HCT116 (cell line): Measurements from ENCODE around the gene METTL21C. TPM values are rescaled to one million over a fixed set of nuclear protein-coding genes. Genes with fewer than 3 reads are reported as not detected.

Experiments used
- ATAC-seq: fragments of 200-7000 bp; cut with Tn5 transposase; 2 replicates; pipeline ENCODE4 v1.9.1; 2020; ENCODE audit warnings: mild to moderate bottlenecking, moderate library complexity
- BruUV-seq: library from RNA; stranded (reverse); fragments of 400-500 nt; replicated peaks from 2 replicates; lab custom pipeline; 2021; lab: Mats Ljungman, UMichigan
- CTCF ChIA-PET: fragments of 300-600 bp; sonication (Branson Sonifier 250); formaldehyde crosslinking; loops from one replicate; lab custom pipeline; 2021; ENCODE audit warnings: antibody characterized with exemption; lab: Charles Lee
- POLR2A ChIA-PET: fragments of 300-600, 350-600 bp; sonication (Branson Sonifier 250); formaldehyde crosslinking; loops from one replicate; lab custom pipeline; 2021; ENCODE audit warnings: antibody characterized with exemption; lab: Charles Lee
- RAD21 ChIA-PET, 2 experiments: fragments of 300-600 bp; sonication (Branson Sonifier 250); formaldehyde crosslinking; loops; one replicate each; lab custom pipeline; 2023; ENCODE audit warnings: low total read pairs in 2 of 2; ENCODE audit not compliant: uncharacterized antibody in 2 of 2, unreplicated experiment in 2 of 2, low non-redundant PET in 1 of 2; lab: Charles Lee
- DNase-seq: peaks from one replicate; pipeline ENCODE4 v3.0.0-alpha.2; 2010; ENCODE audit warnings: low read depth, low spot score
- H2AFZ ChIP-seq: fragments of 200-600 bp; shearing (Covaris generic), sonication (generic); 2 replicates; pipeline ENCODE4 v1.6.1; 2017; ENCODE audit warnings: low read depth, mixed run types, mixed read lengths, antibody characterized with exemption, low read length; ENCODE audit not compliant: poor library complexity, severe bottlenecking
- H3K27ac ChIP-seq: 2 replicates; pipeline ENCODE4 v1.5.1; 2012; ENCODE audit warnings: low read depth, low read length
- H3K27me3 ChIP-seq: fragments of 200-600 bp; sonication (generic); 2 replicates; pipeline ENCODE4 v1.6.1; 2016; ENCODE audit warnings: mixed run types, low read length, mixed read lengths; ENCODE audit not compliant: insufficient read depth
- H3K36me3 ChIP-seq, 2 experiments: fragments of 200-500 bp in 1 of 2; fragments of 200-600 bp in 1 of 2; sonication (Bioruptor generic) in 1 of 2; sonication (generic) in 1 of 2; 2 replicates each; pipeline versions ENCODE4 v1.5.1 to v1.6.1; 2014 to 2016; ENCODE audit warnings: low read length in 2 of 2, inconsistent platforms in 1 of 2, mixed read lengths in 1 of 2, mixed run types in 1 of 2; ENCODE audit not compliant: insufficient read depth in 2 of 2, control insufficient read depth in 1 of 2
- H3K4me1 ChIP-seq, 2 experiments: fragments of 200-600 bp in 1 of 2; sonication (generic) in 1 of 2; 2 replicates each; pipeline versions ENCODE4 v1.5.1 to v1.6.1; 2012 to 2017; ENCODE audit warnings: low read length in 2 of 2, inconsistent platforms in 1 of 2, mild to moderate bottlenecking in 1 of 2, mixed read lengths in 1 of 2, mixed run types in 1 of 2, moderate library complexity in 1 of 2; ENCODE audit not compliant: insufficient read depth in 2 of 2, control insufficient read depth in 1 of 2
- H3K4me2 ChIP-seq: fragments of 200-600 bp; sonication (generic); 2 replicates; pipeline ENCODE4 v1.6.1; 2017; ENCODE audit warnings: mixed run types, low read length, mixed read lengths
- H3K4me3 ChIP-seq, 2 experiments: fragments of 200-600 bp in 1 of 2; sonication (generic) in 1 of 2; replicated peaks in 1 of 2; 2 replicates each; pipeline ENCODE4 v1.5.1; 2011 to 2016; ENCODE audit warnings: low read length in 2 of 2, control low read depth in 1 of 2, low read depth in 1 of 2, mild to moderate bottlenecking in 1 of 2, mixed read lengths in 1 of 2, mixed run types in 1 of 2
- H3K79me2 ChIP-seq: fragments of 200-600 bp; sonication (generic); 2 replicates; pipeline ENCODE4 v1.6.1; 2017; ENCODE audit warnings: mild to moderate bottlenecking, mixed run types, low read length, moderate library complexity, mixed read lengths; ENCODE audit not compliant: insufficient read depth
- H3K9ac ChIP-seq: fragments of 200-600 bp; sonication (generic); 2 replicates; pipeline ENCODE4 v1.6.1; 2016; ENCODE audit warnings: low read length, mixed read lengths
- H3K9me2 ChIP-seq: fragments of 200-600 bp; sonication (generic), shearing (Covaris generic); 2 replicates; pipeline ENCODE4 v1.6.1; 2017; ENCODE audit warnings: mixed run types, mild to moderate bottlenecking, moderate library complexity; ENCODE audit not compliant: insufficient read depth
- H3K9me3 ChIP-seq, 2 experiments: fragments of 200-500 bp in 1 of 2; fragments of 200-600 bp in 1 of 2; sonication (Bioruptor generic) in 1 of 2; sonication (generic) in 1 of 2; 2 replicates each; pipeline ENCODE4 v1.6.1; 2014 to 2017; ENCODE audit warnings: low read length in 2 of 2, mixed read lengths in 2 of 2, inconsistent platforms in 1 of 2, low read depth in 1 of 2, mild to moderate bottlenecking in 1 of 2, mixed run types in 1 of 2, moderate library complexity in 1 of 2; ENCODE audit not compliant: control insufficient read depth in 1 of 2, insufficient read depth in 1 of 2
- H4K20me1 ChIP-seq: fragments of 200-600 bp; sonication (generic), shearing (Covaris generic); 2 replicates; pipeline ENCODE4 v1.6.1; 2017; ENCODE audit warnings: mixed run types, mild to moderate bottlenecking, moderate library complexity; ENCODE audit not compliant: insufficient read depth
- ATF3 ChIP-seq: IDR thresholded peaks from 2 replicates; pipeline ENCODE4 v1.6.1; 2012
- ELF1 ChIP-seq: IDR thresholded peaks from 2 replicates; pipeline ENCODE4 v1.6.1; 2012; ENCODE audit warnings: low read depth, borderline replicate concordance
- EZH2 ChIP-seq: fragments of 200-600 bp; sonication (generic); IDR thresholded peaks from 2 replicates; pipeline ENCODE4 v1.6.1; 2017; ENCODE audit warnings: antibody characterized with exemption, mixed run types
- EZH2phosphoT487 ChIP-seq: fragments of 200-600 bp; IDR thresholded peaks from 2 replicates; pipeline ENCODE4 v1.6.1; 2018; ENCODE audit warnings: antibody characterized with exemption, borderline replicate concordance
- FOSL1 ChIP-seq: IDR thresholded peaks from 2 replicates; pipeline ENCODE4 v1.6.1; 2012; ENCODE audit warnings: low read depth
- JUND ChIP-seq: IDR thresholded peaks from 2 replicates; pipeline ENCODE4 v1.6.1; 2012
- POLR2A ChIP-seq: IDR thresholded peaks from 2 replicates; pipeline ENCODE4 v1.7.0; 2011; ENCODE audit warnings: borderline replicate concordance; ENCODE audit not compliant: insufficient read depth, insufficient read length; ENCODE audit errors: extremely low read depth
- RAD21 ChIP-seq: IDR thresholded peaks from 2 replicates; pipeline ENCODE4 v1.6.1; 2012; ENCODE audit warnings: low read depth, mild to moderate bottlenecking
- REST ChIP-seq: IDR thresholded peaks from 2 replicates; pipeline ENCODE4 v1.6.1; 2012; ENCODE audit warnings: low read depth
- SP1 ChIP-seq: IDR thresholded peaks from 2 replicates; pipeline ENCODE4 v1.6.1; 2012; ENCODE audit warnings: low read depth
- SRF ChIP-seq: IDR thresholded peaks from 2 replicates; pipeline ENCODE4 v1.6.1; 2012; ENCODE audit warnings: low read depth
- YY1 ChIP-seq: IDR thresholded peaks from 2 replicates; pipeline ENCODE4 v1.6.1; 2011; ENCODE audit warnings: low read length, low read depth, moderate library complexity, mild to moderate bottlenecking; ENCODE audit not compliant: insufficient replicate concordance; ENCODE audit errors: extremely low read depth
- ZBTB33 ChIP-seq: IDR thresholded peaks from 2 replicates; pipeline ENCODE4 v1.6.1; 2011; ENCODE audit warnings: mild to moderate bottlenecking, low read length, moderate library complexity; ENCODE audit not compliant: insufficient replicate concordance; ENCODE audit errors: extremely low read depth
- ZFX ChIP-seq: fragments of 450-650 bp; IDR thresholded peaks from 2 replicates; pipeline ENCODE4 v1.6.1; 2017
- intact Hi-C: fragments of 100-400 bp; cut with micrococcal nuclease; formaldehyde crosslinking; loops from 2 replicates; pipeline ENCODE4 v1.10.0; 2022
- total RNA-seq: library from RNA; stranded (reverse); gene quantifications from one replicate; pipeline ENCODE4 v1.2.1, GENCODE V29; 2021; ENCODE audit not compliant: unreplicated experiment

Gene METTL21C
- total RNA-seq, 1 experiment from 2014 or later = not detected

- H3K4me3 ChIP-seq = no peak overlapping the region
- no peaks in the 10 kb centered on the region for H3K79me2 ChIP-seq
- no peaks in the 10 kb centered on the region for H3K9me2 ChIP-seq
- no peaks in the 10 kb centered on the region for H3K9me3 ChIP-seq
- H3K27me3 ChIP-seq = peaks cover 20% of the 10 kb centered on the region; the same call in 1 of the 2 replicates
- CTCF ChIA-PET = no interaction called here
- TF ChIP-seq ZFX = no peak
- TF ChIP-seq POLR2A = no peak
- TF ChIP-seq EZH2phosphoT487 = no peak
- TF ChIP-seq ZBTB33 = no peak
- TF ChIP-seq EZH2 = no peak
- no peak for TF ChIP-seq SRF
- no peak for TF ChIP-seq ELF1
- no peak for TF ChIP-seq REST
- no peak for TF ChIP-seq FOSL1
- TF ChIP-seq YY1 = no peak
- TF ChIP-seq ATF3 = no peak
- TF ChIP-seq RAD21 = no peak
- no peak for TF ChIP-seq SP1
- no peak for TF ChIP-seq JUND
- H3K9ac ChIP-seq = no peak overlapping the region
- H3K4me2 ChIP-seq = no peak overlapping the region
- BruUV-seq = no TSS peak
- DNase-seq (no peak), ATAC-seq (no peak)
- H4K20me1 ChIP-seq = no peaks in the 10 kb centered on the region
- no peaks in the 10 kb centered on the region for H3K36me3 ChIP-seq
- RAD21 ChIA-PET = no interaction called here
- intact Hi-C loops = loop anchor here (10.0 kb wide), 1 partner anchor 1577 kb away; no protein-coding TSS in a partner anchor
- no peaks in the 10 kb centered on the region for H3K4me1 ChIP-seq
- no peak overlapping the region for H2AFZ ChIP-seq
- POLR2A ChIA-PET = no interaction called here
- H3K27ac ChIP-seq = no peak overlapping the region
Measured at GRCh38 chr13:102721800-102722231, 27.0 kb upstream of the METTL21C start.
